GM19452 (cell line): ENCODE measurements around the gene ASB15.

Experiments used
- ATAC-seq: cut with Tn5 transposase; IDR thresholded peaks from one replicate; pipeline ENCODE4 v1.9.1; 2021; ENCODE audit not compliant: unreplicated experiment

Gene ASB15

DNA sequence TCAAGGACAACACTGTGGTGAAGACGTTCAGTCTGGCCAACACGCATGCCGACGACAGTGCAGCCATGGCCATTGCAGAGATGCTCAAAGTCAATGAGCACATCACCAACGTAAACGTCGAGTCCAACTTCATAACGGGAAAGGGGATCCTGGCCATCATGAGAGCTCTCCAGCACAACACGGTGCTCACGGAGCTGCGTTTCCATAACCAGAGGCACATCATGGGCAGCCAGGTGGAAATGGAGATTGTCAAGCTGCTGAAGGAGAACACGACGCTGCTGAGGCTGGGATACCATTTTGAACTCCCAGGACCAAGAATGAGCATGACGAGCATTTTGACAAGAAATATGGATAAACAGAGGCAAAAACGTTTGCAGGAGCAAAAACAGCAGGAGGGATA is 60.7 kb downstream of the ASB15 start:
- no peak for ATAC-seq

GRCh38 chr7:123662755-123663154 is 61.1 kb downstream of the ASB15 start:
- no peak for ATAC-seq

- no peak for ATAC-seq
These were observed 61.6 kb downstream of the ASB15 start for GRCh38 chr7:123663200-123663599.

- no peak for ATAC-seq
These were observed 63.5 kb downstream of the ASB15 start for GRCh38 chr7:123665157-123665556.

DNA sequence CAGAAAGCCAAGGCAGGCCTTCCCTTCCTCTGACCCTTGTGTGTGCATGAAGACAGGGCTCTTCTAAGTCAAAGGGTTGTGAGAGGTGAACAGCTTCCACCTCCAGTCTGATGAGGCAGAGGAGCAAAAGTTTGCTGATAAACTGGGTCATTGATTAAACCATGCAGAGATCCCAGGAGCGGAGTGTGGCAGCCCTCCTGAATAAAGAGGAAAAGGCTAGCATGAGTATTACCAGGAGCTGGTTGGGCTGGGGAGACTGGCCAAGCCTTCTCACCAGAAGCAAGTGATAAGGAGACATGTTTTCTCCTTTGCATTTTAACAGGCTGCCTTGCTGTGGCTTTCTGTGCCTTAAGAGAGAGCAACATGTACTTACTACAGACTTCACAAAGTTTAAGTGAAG is 64.3 kb downstream of the ASB15 start:
- no peak for ATAC-seq

GRCh38 chr7:123666492-123666891 is 64.9 kb downstream of the ASB15 start:
- ATAC-seq = no peak

- ATAC-seq = no peak
These were observed 67.9 kb downstream of the ASB15 start for GRCh38 chr7:123669485-123669884.

DNA sequence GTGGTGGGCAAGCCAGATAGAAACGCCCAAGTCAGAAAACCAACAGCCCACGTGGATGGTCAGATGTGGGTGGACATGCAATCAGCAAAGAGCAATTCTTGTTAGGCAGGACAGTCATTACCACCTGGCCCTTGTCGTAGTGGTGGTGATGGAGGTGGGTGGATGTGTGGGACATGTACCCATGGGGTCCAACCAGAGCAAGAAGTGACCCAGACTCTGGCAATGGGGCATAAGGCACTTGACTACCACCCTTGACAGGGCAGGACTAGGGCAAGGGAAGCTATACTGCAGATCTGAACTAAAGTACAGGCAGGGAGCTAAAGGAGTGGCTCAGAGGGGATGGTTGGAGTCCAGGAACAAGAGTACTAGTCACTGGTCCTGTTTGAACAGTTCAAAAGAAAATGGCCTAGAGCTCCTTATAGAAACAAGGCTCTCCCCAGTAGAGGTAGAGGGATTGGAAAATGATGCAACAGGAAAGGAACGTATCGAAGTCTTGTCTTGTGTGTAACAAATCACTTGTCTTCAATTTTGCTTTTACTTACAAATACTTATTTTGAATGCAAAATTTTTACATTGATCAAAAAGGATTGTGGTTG is 71.6 kb downstream of the ASB15 start:
- ATAC-seq = no peak

DNA sequence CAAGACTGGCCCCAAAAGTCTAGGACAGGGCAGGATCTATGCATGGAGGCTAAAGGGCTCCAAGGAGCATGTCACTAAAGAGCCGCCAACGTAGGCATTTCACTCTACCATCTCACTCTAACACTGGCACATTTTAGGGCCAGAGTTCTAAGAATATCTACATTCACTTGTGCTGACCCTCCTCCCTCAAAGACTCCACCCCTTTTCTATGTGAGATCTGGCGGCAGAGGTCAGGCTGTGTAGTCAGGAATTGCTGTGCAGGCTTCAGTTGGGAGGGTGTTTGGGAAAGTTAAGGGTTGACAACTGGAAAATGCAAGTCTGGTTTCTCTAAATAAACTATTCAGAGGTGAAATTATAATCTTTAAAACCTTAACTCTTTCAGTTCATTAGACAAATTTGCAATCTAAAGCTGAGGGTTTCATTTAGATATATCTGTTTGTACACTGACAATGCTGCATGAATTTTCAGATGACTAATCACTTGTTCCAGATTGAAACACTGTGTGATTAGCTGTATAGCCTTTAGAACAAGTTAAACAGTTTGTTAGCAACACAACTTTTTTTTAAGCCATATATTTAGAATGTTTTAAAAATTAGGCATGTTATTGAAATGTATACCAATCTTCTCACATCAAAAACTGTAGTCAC is 72.3 kb downstream of the ASB15 start:
- no peak for ATAC-seq

GRCh38 chr7:123674399-123675180 is 73.0 kb downstream of the ASB15 start:
- no peak for ATAC-seq

GRCh38 chr7:123675181-123675473 is 73.5 kb downstream of the ASB15 start:
- ATAC-seq = no peak

DNA sequence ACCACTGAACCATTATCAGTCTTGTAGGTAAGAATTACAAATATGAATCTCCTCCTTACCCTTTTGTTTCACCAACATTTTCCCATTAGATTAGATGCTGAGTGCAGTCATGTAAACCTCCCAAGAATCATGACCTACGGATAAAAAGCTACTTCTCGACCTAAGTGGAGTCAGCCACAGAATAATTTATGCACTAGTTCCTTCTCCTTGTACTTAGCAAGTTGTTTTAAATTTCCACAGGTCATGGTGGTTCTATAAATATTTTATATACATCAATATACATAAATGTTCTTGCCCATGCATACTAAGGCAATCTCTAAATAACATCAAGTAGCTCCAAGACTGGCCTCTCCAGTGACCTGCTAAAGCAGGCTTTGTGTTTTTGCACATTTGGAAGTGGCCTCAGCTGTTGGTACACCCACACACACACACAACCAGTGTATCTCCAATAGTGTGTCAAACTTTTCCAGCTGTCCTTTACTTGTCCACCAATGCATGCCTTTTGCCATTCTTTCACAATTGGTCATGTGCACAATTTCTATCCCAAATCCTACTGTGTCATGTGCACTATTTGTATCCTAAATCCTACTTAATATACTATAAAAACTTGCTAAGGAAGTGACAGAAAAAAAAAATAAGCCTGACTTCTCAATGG is 75.6 kb downstream of the ASB15 start:
- ATAC-seq = no peak

DNA sequence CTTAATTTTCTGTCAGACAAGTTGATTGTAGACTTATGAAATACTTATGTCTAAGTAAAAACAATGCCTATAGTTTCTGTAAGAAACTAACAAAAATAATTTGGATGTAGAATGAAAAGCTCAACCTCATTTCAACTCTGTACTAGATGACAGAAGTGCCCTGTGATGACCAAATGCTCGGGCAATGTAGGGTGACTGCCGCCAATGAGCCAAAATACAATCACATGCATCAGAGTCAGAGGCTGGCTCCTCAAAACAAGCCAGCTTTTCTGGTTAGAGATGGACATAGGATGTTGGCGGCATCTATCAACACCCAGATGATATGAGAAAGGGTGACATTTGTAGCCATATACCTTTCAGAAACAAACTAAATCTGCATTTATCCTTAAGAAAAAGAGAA is 78.0 kb downstream of the ASB15 start:
- no peak for ATAC-seq

DNA sequence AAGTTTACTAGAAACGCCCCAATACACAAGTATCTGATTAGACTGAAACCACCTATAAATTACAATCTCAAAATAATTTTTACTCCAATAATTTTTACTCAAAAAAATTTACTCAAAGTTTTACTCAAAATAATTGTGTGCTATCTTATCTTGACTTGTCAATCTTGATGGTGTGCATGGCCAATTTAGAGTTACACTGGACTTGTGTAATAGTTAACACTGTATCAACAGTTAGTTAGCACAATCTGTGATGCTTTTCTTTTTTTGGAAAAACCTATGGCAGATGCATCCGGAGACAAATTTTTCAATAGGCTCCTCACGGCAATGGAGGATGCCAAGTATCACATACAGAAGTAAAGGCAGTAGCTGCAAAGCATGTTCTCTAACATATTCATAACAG is 79.0 kb downstream of the ASB15 start:
- no peak for ATAC-seq

- no peak for ATAC-seq
These were observed 79.9 kb downstream of the ASB15 start for GRCh38 chr7:123681561-123681960.

- peak; percentile 55 for ATAC-seq
These were observed 81.1 kb downstream of the ASB15 start for GRCh38 chr7:123682690-123683089.

- ATAC-seq = no peak
These were observed 85.5 kb downstream of the ASB15 start for GRCh38 chr7:123687161-123687560.

GRCh38 chr7:123687727-123688126 is 86.1 kb downstream of the ASB15 start:
- ATAC-seq = no peak
